Uterus (tissue), 2 donors: ENCODE results near the gene RNF157.

Experiments used
- POLR2A ChIP-seq, 2 donors: fragments of 450-650 bp; IDR thresholded peaks; one replicate each; pipeline ENCODE4 v1.6.1; 2016; ENCODE audit warnings: antibody characterized with exemption in 2 of 2, mild to moderate bottlenecking in 1 of 2, moderate library complexity in 1 of 2
- TF ChIP-seq, protein P1 (sequence below), 4 experiments: fragments of 200-600 bp in 2 of 4; fragments of 450-650 bp in 2 of 4; sonication (generic) in 2 of 4; IDR thresholded peaks; one replicate each; pipeline ENCODE4 v1.5.1; 2016 to 2019; ENCODE audit warnings: antibody characterized with exemption in 4 of 4, mild to moderate bottlenecking in 2 of 4, moderate library complexity in 1 of 4

DNA sequence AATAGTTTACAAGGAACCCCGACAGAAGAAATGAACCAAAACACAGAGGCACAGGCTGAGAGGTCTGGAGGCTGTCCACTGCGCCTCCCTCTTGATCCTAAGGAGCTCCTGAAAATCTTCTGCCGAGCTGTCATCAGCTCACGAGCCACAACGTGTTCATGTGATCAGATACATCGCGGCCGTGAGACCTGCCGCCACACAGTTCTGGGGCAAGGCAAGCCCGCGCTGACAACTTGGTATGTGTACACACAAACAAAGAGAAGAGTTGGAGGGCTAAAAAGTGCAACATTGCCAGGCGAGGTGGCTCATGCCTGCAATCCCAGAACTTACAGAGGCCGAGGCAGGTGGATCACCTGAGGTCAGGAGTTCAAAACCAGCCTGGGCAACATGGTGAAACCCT lies 144.3 kb downstream of the RNF157 start:
- TF ChIP-seq, protein P1, sequence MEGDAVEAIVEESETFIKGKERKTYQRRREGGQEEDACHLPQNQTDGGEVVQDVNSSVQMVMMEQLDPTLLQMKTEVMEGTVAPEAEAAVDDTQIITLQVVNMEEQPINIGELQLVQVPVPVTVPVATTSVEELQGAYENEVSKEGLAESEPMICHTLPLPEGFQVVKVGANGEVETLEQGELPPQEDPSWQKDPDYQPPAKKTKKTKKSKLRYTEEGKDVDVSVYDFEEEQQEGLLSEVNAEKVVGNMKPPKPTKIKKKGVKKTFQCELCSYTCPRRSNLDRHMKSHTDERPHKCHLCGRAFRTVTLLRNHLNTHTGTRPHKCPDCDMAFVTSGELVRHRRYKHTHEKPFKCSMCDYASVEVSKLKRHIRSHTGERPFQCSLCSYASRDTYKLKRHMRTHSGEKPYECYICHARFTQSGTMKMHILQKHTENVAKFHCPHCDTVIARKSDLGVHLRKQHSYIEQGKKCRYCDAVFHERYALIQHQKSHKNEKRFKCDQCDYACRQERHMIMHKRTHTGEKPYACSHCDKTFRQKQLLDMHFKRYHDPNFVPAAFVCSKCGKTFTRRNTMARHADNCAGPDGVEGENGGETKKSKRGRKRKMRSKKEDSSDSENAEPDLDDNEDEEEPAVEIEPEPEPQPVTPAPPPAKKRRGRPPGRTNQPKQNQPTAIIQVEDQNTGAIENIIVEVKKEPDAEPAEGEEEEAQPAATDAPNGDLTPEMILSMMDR (IDR thresholded peaks at IDR 0.05), result no peak
- no peak for TF ChIP-seq POLR2A (IDR thresholded peaks at IDR 0.05)
